ENCODE results near the gene CCBE1.

The CCBE1 gene

DNA sequence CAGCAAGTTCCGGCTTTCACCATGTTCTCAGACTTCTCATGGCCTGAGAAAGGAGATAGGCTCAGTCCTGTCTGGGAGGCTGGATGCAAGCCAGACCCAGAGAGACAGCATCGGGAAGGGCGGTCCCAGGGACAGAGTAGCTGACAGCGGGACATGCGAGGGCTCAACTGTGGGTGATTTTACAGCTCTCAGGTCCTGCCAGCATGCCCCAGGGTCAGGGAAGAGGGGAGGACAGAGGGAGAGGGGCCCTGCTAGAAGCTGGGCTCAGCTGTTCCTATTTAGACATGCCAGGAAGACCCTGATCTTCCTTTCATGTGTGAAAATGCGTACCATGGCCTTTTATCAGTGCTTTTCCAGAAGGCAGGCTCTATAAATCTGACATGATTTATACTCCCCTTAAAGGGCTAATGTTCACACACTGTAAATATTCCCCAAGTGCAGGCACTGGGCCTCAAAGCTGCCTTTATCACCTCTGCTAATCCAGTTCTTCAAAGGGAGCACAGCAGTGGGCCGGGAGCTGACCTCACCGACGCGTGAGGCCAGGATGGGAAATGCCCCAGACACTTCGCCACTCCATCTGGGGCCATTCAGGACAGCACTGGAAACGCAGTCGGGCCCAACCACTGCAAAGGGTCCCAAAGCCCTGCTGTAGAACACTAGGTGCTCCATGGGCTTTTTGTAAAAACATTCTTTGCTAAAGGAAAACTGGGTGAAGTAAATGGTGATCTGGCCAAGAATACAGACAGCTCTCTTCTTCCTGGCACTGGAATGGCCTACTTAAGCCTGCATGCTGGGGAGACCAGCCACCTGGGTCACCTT, 242.1 kb downstream of the CCBE1 start:
- TF ChIP-seq SPI1 (IDR thresholded peaks at IDR 0.05; ENCODE audit: borderline replicate concordance, low read depth) (no peak), POLR2AphosphoS5 (IDR thresholded peaks at IDR 0.05; ENCODE audit: low read depth) (no peak), GABPA (IDR thresholded peaks at IDR 0.05; ENCODE audit: low read depth) (no peak)
- TF ChIP-seq, protein P1, sequence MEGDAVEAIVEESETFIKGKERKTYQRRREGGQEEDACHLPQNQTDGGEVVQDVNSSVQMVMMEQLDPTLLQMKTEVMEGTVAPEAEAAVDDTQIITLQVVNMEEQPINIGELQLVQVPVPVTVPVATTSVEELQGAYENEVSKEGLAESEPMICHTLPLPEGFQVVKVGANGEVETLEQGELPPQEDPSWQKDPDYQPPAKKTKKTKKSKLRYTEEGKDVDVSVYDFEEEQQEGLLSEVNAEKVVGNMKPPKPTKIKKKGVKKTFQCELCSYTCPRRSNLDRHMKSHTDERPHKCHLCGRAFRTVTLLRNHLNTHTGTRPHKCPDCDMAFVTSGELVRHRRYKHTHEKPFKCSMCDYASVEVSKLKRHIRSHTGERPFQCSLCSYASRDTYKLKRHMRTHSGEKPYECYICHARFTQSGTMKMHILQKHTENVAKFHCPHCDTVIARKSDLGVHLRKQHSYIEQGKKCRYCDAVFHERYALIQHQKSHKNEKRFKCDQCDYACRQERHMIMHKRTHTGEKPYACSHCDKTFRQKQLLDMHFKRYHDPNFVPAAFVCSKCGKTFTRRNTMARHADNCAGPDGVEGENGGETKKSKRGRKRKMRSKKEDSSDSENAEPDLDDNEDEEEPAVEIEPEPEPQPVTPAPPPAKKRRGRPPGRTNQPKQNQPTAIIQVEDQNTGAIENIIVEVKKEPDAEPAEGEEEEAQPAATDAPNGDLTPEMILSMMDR (IDR thresholded peaks at IDR 0.05; ENCODE audit: insufficient read depth, low read length): no peak
- TF ChIP-seq, protein P2, sequence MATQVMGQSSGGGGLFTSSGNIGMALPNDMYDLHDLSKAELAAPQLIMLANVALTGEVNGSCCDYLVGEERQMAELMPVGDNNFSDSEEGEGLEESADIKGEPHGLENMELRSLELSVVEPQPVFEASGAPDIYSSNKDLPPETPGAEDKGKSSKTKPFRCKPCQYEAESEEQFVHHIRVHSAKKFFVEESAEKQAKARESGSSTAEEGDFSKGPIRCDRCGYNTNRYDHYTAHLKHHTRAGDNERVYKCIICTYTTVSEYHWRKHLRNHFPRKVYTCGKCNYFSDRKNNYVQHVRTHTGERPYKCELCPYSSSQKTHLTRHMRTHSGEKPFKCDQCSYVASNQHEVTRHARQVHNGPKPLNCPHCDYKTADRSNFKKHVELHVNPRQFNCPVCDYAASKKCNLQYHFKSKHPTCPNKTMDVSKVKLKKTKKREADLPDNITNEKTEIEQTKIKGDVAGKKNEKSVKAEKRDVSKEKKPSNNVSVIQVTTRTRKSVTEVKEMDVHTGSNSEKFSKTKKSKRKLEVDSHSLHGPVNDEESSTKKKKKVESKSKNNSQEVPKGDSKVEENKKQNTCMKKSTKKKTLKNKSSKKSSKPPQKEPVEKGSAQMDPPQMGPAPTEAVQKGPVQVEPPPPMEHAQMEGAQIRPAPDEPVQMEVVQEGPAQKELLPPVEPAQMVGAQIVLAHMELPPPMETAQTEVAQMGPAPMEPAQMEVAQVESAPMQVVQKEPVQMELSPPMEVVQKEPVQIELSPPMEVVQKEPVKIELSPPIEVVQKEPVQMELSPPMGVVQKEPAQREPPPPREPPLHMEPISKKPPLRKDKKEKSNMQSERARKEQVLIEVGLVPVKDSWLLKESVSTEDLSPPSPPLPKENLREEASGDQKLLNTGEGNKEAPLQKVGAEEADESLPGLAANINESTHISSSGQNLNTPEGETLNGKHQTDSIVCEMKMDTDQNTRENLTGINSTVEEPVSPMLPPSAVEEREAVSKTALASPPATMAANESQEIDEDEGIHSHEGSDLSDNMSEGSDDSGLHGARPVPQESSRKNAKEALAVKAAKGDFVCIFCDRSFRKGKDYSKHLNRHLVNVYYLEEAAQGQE (IDR thresholded peaks at IDR 0.05; ENCODE audit: insufficient replicate concordance, low read depth): no peak
- Histone ChIP-seq H3K4me3 (replicated peaks; ENCODE audit: insufficient read depth, low read length) (no peak overlapping the region), H3K27ac (replicated peaks) (no peak overlapping the region), H3K27me3 (ENCODE audit: insufficient read depth, poor library complexity, severe bottlenecking) (peaks cover 12% of the 10 kb centered on the region)
- DNase-seq (ENCODE audit: low read depth in 1 of 2, low spot score in 1 of 2): no peak

DNA sequence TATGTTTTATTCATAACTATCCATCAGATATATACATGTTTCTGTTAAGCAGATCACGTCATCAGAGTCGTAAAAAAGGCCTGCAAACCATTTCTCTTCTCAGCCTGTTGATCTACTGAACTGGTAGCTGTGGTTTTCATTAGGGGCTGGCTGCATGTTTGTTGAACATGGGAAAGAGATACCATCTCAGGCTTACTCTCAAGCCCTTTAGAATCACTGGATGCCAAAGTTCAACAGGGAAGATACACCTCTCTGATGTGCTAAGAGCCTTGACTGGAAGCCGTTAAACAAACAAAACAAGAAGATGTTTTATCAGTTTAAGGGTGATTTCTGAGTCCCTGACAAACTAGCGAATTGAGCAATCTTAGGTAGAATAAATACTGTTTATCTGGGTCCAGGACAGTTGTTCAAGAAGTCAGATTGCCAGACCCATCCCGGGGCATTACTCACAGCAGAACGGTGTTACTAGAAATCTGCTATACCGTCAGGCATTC, 243.7 kb downstream of the CCBE1 start:
- TF ChIP-seq, protein P2 (IDR thresholded peaks at IDR 0.05; ENCODE audit: insufficient replicate concordance, low read depth): no peak
- Histone ChIP-seq H3K4me3 (replicated peaks; ENCODE audit: insufficient read depth, low read length) (no peak overlapping the region), H3K27me3 (ENCODE audit: insufficient read depth, poor library complexity, severe bottlenecking) (peaks cover 10% of the 10 kb centered on the region), H3K27ac (replicated peaks) (no peak overlapping the region)
- no peak for DNase-seq (ENCODE audit: low read depth in 1 of 2, low spot score in 1 of 2)

DNA sequence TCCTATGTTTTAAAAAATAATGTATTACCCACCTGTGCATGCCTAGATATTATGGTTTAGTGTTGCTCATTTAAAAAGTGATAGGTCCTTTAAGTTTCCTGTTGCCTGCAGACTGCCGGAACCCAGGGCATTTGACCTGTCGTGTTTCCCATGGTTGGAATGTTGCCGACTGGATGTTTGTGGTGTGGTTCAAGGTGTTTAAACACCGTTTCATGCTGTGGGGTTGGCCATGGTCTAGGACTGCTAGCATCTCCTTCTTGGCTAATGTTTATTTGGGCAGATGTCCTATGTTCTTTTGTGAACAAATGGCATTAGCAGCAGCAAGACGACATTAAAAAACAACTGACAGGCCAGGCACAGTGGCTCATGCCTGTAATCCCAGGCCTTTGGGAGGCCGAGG, 245.3 kb downstream of the CCBE1 start:
- no peak overlapping the region for H3K4me3 ChIP-seq (replicated peaks; ENCODE audit: insufficient read depth, low read length)
- TF ChIP-seq, protein P1 (IDR thresholded peaks at IDR 0.05; ENCODE audit: insufficient read depth, low read length): no peak
- no peak for TF ChIP-seq POLR2AphosphoS5 (IDR thresholded peaks at IDR 0.05; ENCODE audit: low read depth)
- TF ChIP-seq, protein P2 (IDR thresholded peaks at IDR 0.05; ENCODE audit: insufficient replicate concordance, low read depth): no peak
- TF ChIP-seq GABPA (IDR thresholded peaks at IDR 0.05; ENCODE audit: low read depth): no peak
- TF ChIP-seq SPI1 (IDR thresholded peaks at IDR 0.05; ENCODE audit: borderline replicate concordance, low read depth): no peak
- DNase-seq (ENCODE audit: low read depth in 1 of 2, low spot score in 1 of 2): no peak
- H3K27ac ChIP-seq (replicated peaks): no peak overlapping the region
- peaks cover 10% of the 10 kb centered on the region for H3K27me3 ChIP-seq (ENCODE audit: insufficient read depth, poor library complexity, severe bottlenecking)

Data from HL-60 (cell line).